A375 (cell line): ENCODE results near the gene CD101. TPM values are rescaled to one million over a fixed set of nuclear protein-coding genes. Genes with fewer than 3 reads are reported as not detected.

ENCODE experiments used
- small RNA-seq: library from RNA; depleted of rRNA; stranded (forward); fragments of <200 nt; gene quantifications from one replicate; pipeline ENCODE3, GENCODE V24; 2014
- total RNA-seq: library from RNA; depleted of rRNA; stranded (reverse); fragments of >200 nt; shearing (Covaris generic); gene quantifications from 2 replicates; pipeline ENCODE4 v1.2.3, GENCODE V29; 2014; rRNA removed

CD101 gene
- 0.41 and 0.96 TPM in 2 replicates for total RNA-seq

GRCh38 chr1:117001254-117001927, at the start of gene CD101:
Gene CD101, plus strand, starts transcription at chr1:117001760. Its CDS starts 58 bp downstream, at chr1:117001818.

DNA sequence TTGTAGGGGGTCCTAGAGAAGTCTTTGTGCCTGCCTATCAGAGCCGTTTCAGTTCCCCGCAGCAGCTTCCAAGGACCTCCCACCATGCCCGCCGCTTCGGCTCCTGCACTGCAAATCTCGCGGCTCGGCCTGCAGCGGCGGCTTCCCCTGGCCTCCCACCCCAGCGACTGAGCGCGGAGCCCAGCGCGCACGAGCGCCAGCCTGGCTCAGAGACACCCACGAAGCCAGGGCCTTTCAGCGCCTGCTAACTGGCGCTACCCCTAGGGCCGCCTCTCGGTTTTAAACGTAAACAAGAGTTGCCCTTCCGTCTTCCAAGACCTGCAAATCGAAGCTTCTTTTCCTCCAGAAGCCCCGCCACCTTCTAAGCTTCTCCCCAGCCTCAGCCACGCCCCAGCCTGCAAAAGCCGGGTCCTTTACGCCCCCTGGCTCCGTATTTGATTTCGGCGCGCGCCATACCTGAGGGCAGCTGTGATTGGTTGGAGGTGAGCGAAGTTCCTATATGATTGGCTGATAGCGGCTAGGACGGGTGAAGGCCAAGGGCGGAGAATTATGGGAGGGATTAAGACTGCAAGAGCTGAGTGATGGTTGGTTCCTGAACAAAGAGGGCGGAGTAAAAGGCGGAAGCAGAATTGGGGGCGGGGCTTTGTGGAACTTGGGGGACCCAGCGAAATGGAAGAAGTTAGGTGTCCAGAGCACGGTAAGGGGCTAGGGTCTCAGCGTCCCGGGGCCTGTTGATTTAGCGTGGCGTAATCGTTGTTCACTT, 58.3 kb downstream of the CD101 start, which contains the start of gene TTF2:
TSS of gene TTF2 (plus strand) at position 649 of the 763 bp plus-strand sequence. CDS start at position 670, 21 bp downstream.

Small RNAs within 50 kb of the gene (small RNA-seq; reads per million reads assigned to genes)
- 0.13 reads per million for gene RNA5SP55

Other genes starting within 250 kb of the CD101 start
- gene CD2, start 247.3 kb upstream of the CD101 start, total RNA-seq, result not detected in 2 replicates
- 41.5 and 58.8 TPM in 2 replicates for gene PTGFRN, start 91.8 kb upstream of the CD101 start, total RNA-seq
- 43.8 and 51.9 TPM in 2 replicates for gene TTF2, start 58.6 kb downstream of the CD101 start, total RNA-seq
- 2.4 and 5.9 TPM in 2 replicates for gene TRIM45, start 120.0 kb downstream of the CD101 start, total RNA-seq
- gene VTCN1, start 209.2 kb downstream of the CD101 start, total RNA-seq, result 0.19 TPM in 1 of 2 replicates, not detected in the other